A549 (cell line): ENCODE measurements around the gene LGALS14. TPM values are rescaled to one million over a fixed set of nuclear protein-coding genes. Genes with fewer than 3 reads are reported as not detected.
"Not testable (repeated sequence)": the region's sequence is repeated elsewhere in the genome, so short reads cannot be mapped to it uniquely, and the experiment has no call there.

Source experiments
- ATAC-seq, 2 experiments: fragments of 200-7000 bp in 1 of 2; fragments of >200 bp in 1 of 2; cut with Nextera tagmentation in 1 of 2; cut with Tn5 transposase in 1 of 2; 3 replicates each; pipeline versions ENCODE4 v1.8.0 to v1.9.1; 2018 to 2020; ENCODE audit warnings: mild to moderate bottlenecking in 1 of 2, moderate library complexity in 1 of 2
- CTCF ChIA-PET: fragments of 300-600 bp; sonication (Branson Sonifier 250); formaldehyde crosslinking; extraction: SDS; loops from one replicate; lab custom pipeline; 2021; ENCODE audit warnings: antibody characterized with exemption, inconsistent platforms; lab: Yijun Ruan, JAX
- POLR2A ChIA-PET: fragments of 350-600 bp; formaldehyde crosslinking; extraction: SDS; loops from one replicate; lab custom pipeline; 2021; ENCODE audit warnings: antibody characterized with exemption, inconsistent platforms; lab: Yijun Ruan, JAX
- DNase-seq, 2 experiments: peaks; one replicate each; pipeline versions ENCODE4 v3.0.0 to v3.0.0-alpha.2; 2011 to 2016; ENCODE audit warnings: low read depth in 1 of 2, low spot score in 1 of 2
- FAIRE-seq: peaks from 2 replicates; lab custom pipeline; 2011; peaks lifted over from hg19 to GRCh38; lab: Jason Lieb, UNC
- H3K27ac ChIP-seq, 2 experiments: fragments of >200 bp; sonication (Bioruptor Twin); formaldehyde crosslinking; 3 replicates each; pipeline ENCODE4 v1.5.1; 2016 to 2017
- H3K4me1 ChIP-seq: fragments of >200 bp; sonication (Bioruptor Twin); formaldehyde crosslinking; 3 replicates; pipeline ENCODE4 v1.6.1; 2016
- H3K4me2 ChIP-seq: fragments of >200 bp; sonication (Bioruptor Twin); formaldehyde crosslinking; 3 replicates; pipeline ENCODE4 v1.6.1; 2016
- H3K4me3 ChIP-seq: fragments of >200 bp; sonication (Bioruptor Twin); formaldehyde crosslinking; 3 replicates; pipeline ENCODE4 v1.5.1; 2016
- H3K9me3 ChIP-seq: fragments of >200 bp; sonication (Bioruptor Twin); formaldehyde crosslinking; 3 replicates; pipeline ENCODE4 v1.6.1; 2016
- ATOH8 ChIP-seq: fragments of 250-450 bp; sonication (Bioruptor Pico); IDR thresholded peaks from 2 replicates; pipeline ENCODE4 v1.5.0; 2020; ENCODE audit warnings: low read depth, mild to moderate bottlenecking, moderate library complexity
- BCL3 ChIP-seq: fragments of >200 bp; sonication (Bioruptor Twin); formaldehyde crosslinking; IDR thresholded peaks from 3 replicates; pipeline ENCODE4 v1.6.1; 2016
- CEBPB ChIP-seq, 2 experiments: fragments of >200 bp in 1 of 2; sonication (Bioruptor Twin) in 1 of 2; formaldehyde crosslinking in 1 of 2; IDR thresholded peaks; 2 replicates each; pipeline ENCODE4 v1.6.1; 2012 to 2016
- CTCF ChIP-seq: fragments of >200 bp; sonication (Bioruptor Twin); formaldehyde crosslinking; IDR thresholded peaks from 3 replicates; pipeline ENCODE4 v1.5.1; 2016
- ELK1 ChIP-seq: fragments of 150-350 bp; IDR thresholded peaks from 2 replicates; pipeline ENCODE4 v1.6.1; 2014; ENCODE audit warnings: low read depth, mild to moderate bottlenecking, low read length
- EP300 ChIP-seq, 2 experiments: fragments of >200 bp; sonication (Bioruptor Twin); formaldehyde crosslinking; IDR thresholded peaks; 2 replicates in 1 of 2; 3 replicates in 1 of 2; pipeline ENCODE4 v1.6.1; 2016 to 2017
- HOXA7 ChIP-seq: fragments of 250-450 bp; sonication (Bioruptor Pico); IDR thresholded peaks from 2 replicates; pipeline ENCODE4 v1.5.0; 2020; ENCODE audit warnings: mild to moderate bottlenecking, moderate library complexity
- KDM5A ChIP-seq: fragments of 200-600 bp; sonication (generic); IDR thresholded peaks from 2 replicates; pipeline ENCODE4 v1.6.1; 2016; ENCODE audit warnings: antibody characterized with exemption, mild to moderate bottlenecking
- MAFK ChIP-seq: fragments of 450-650 bp; IDR thresholded peaks from 2 replicates; pipeline ENCODE4 v1.6.1; 2014; ENCODE audit not compliant: partially characterized antibody
- POLR2A ChIP-seq: IDR thresholded peaks from 2 replicates; pipeline ENCODE4 v1.6.1; 2012; ENCODE audit warnings: mild to moderate bottlenecking, low read length
- RAD21 ChIP-seq, 2 experiments: fragments of >200 bp in 1 of 2; sonication (Bioruptor Twin) in 1 of 2; formaldehyde crosslinking in 1 of 2; IDR thresholded peaks in 1 of 2; conservative IDR thresholded peaks in 1 of 2; 2 replicates in 1 of 2; 3 replicates in 1 of 2; pipeline ENCODE4 v1.6.1; 2012 to 2018; ENCODE audit warnings: inconsistent platforms in 1 of 2
- SMC3 ChIP-seq: fragments of >200 bp; sonication (Bioruptor Twin); formaldehyde crosslinking; IDR thresholded peaks from 3 replicates; pipeline ENCODE4 v1.6.1; 2018; ENCODE audit warnings: inconsistent platforms
- TP53 ChIP-seq: fragments of 250-450 bp; sonication (Bioruptor Pico); IDR thresholded peaks from 2 replicates; pipeline ENCODE4 v1.5.0; 2021; ENCODE audit warnings: mild to moderate bottlenecking, moderate library complexity
- ZSCAN20 ChIP-seq: fragments of 250-450 bp; sonication (Bioruptor Pico); IDR thresholded peaks from 2 replicates; pipeline ENCODE4 v1.8.0; 2022; ENCODE audit warnings: mild to moderate bottlenecking, moderate library complexity
- WGBS: methylation state at CpG from one replicate; pipeline ENCODE4 v1.1.6; 2017; ENCODE audit errors: missing lambda C conversion rate; 5-methylcytosine and 5-hydroxymethylcytosine counted together
- polyA plus RNA-seq, 4 experiments: library from polyadenylated mRNA; depleted of rRNA in 3 of 4; stranded (reverse); fragments of >200 nt; fragmentation: RNase III in 1 of 4; extraction: RNeasy Plus Mini Kit Qiagen cat#74134 plus additional on column Dnase treatment in 1 of 4; gene quantifications; 2 replicates in 3 of 4; 3 replicates in 1 of 4; pipeline ENCODE4 v1.2.3, GENCODE V29; 2011 to 2017
- TF ChIP-seq, protein P1 (sequence below): IDR thresholded peaks from 2 replicates; pipeline ENCODE4 v1.6.1; 2012
- TF ChIP-seq, protein P2 (sequence below): fragments of 250-450 bp; sonication (Bioruptor Pico); IDR thresholded peaks from 2 replicates; pipeline ENCODE4 v1.5.0; 2021; ENCODE audit warnings: mild to moderate bottlenecking, moderate library complexity, borderline replicate concordance

The LGALS14 gene
- polyA plus RNA-seq, 2 of the 4 experiments (the other 2 are of a cell fraction) = not detected

DNA sequence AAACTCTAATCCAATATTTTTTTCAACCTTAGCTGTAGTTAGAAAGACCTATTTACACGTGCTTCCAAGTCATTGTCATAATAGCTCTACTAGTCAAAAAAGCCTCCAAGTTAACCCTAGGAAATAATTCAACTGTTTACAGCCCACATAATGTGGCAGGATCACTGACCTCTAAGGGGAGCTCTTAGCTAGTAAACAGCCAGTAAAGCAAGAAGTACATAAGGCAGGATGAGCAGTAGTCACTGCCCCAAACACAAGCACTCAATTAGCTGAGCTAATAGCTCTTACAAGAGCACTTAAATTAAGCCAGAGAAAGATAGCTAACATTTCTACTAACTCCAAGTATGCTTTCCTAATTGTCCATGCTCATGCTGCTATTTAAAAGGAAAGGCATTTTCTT lies 30.4 kb upstream of the LGALS14 start:
- H3K4me3 ChIP-seq, H3K4me2 ChIP-seq, H3K27ac ChIP-seq, H3K4me1 ChIP-seq, H3K9me3 ChIP-seq: not testable (repeated sequence)
- ATAC-seq (peak in 1 of 2 experiments; percentile 26; a peak in 1 of 6 replicates), DNase-seq (peak in 1 of 2 experiments; percentile 49), FAIRE-seq (peak; percentile 99)
- 3% methylated on average over 1 of the region's 1 CpG for WGBS
- ChIA-PET POLR2A (interaction anchor here (0.9 to 2.9 kb wide), 2 partner anchors 122 to 238 kb away, joined by 3 to 11 read pairs; partner anchors contain the start of gene RPS16), CTCF (interaction anchor here (0.6 to 9.4 kb wide), 28 partner anchors 9 to 535 kb away, joined by 3 to 585 read pairs (median 6); partner anchors contain the start of genes DLL3, EID2, EID2B and LGALS16)
- TF ChIP-seq CTCF (peak; percentile 51), RAD21 (conservative IDR thresholded peaks at IDR 0.05 in 1 of 2, IDR thresholded peaks at IDR 0.05 in 1 of 2) (peak; percentile 61 to 71), SMC3 (peak; percentile 38; the same call in 1 of the 3 replicates)

- TF ChIP-seq MAFK (peak; percentile 45), ATOH8 (CRISPR knock-in tag) (no peak)
- H3K4me1 ChIP-seq = peaks cover 10% of the 10 kb centered on the region; the same call in 1 of the 3 replicates
- peak in 1 of 2 experiments; percentile 37 for DNase-seq
- no peak for ATAC-seq
- no peak for FAIRE-seq
- H3K27ac ChIP-seq = no peak overlapping the region
- ChIA-PET POLR2A (interaction anchor here (0.6 kb wide), 1 partner anchor 231 kb away, joined by 6 read pairs; the partner anchor contains the start of gene SUPT5H), CTCF (interaction anchor here (0.6 to 9.4 kb wide), 8 partner anchors 12 to 235 kb away, joined by 3 to 585 read pairs (median 30); partner anchors contain the start of genes EID2 and EID2B)
- WGBS = 30% methylated on average over 3 of the region's 3 CpGs
- H3K9me3 ChIP-seq = no peaks in the 10 kb centered on the region
- H3K4me2 ChIP-seq = no peak overlapping the region
- H3K4me3 ChIP-seq = no peak overlapping the region
Measured at GRCh38 chr19:39676004-39676403, 28.3 kb upstream of the LGALS14 start.

GRCh38 chr19:39677961-39678889 lies 26.1 kb upstream of the LGALS14 start:
- Histone ChIP-seq H3K9me3 (no peaks in the 10 kb centered on the region), H3K27ac (no peak overlapping the region), H3K4me2 (peak overlapping the region; percentile 31; the same call in 1 of the 3 replicates), H3K4me3 (no peak overlapping the region), H3K4me1 (peaks cover 10% of the 10 kb centered on the region; the same call in 1 of the 3 replicates)
- DNase-seq = peak in 1 of 2 experiments; percentile 28
- ATAC-seq = peak in 1 of 2 experiments; percentile 38; a peak in 3 of 6 replicates
- CTCF ChIA-PET = interaction anchor here (0.6 to 9.4 kb wide), 7 partner anchors 16 to 703 kb away, joined by 3 to 585 read pairs (median 3); partner anchors contain the start of genes EID2 and PSMC4
- FAIRE-seq = peak; percentile 43
- TF ChIP-seq POLR2A (no peak), ZSCAN20 (CRISPR knock-in tag) (no peak), HOXA7 (CRISPR knock-in tag) (no peak), KDM5A (no peak), BCL3 (no peak), CEBPB (IDR thresholded peaks at IDR 0.05) (no peak), EP300 (IDR thresholded peaks at IDR 0.05) (no peak), ELK1 (no peak), TP53 (CRISPR knock-in tag) (no peak)
- TF ChIP-seq, protein P1, sequence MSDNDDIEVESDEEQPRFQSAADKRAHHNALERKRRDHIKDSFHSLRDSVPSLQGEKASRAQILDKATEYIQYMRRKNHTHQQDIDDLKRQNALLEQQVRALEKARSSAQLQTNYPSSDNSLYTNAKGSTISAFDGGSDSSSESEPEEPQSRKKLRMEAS = no peak
- TF ChIP-seq, protein P2, sequence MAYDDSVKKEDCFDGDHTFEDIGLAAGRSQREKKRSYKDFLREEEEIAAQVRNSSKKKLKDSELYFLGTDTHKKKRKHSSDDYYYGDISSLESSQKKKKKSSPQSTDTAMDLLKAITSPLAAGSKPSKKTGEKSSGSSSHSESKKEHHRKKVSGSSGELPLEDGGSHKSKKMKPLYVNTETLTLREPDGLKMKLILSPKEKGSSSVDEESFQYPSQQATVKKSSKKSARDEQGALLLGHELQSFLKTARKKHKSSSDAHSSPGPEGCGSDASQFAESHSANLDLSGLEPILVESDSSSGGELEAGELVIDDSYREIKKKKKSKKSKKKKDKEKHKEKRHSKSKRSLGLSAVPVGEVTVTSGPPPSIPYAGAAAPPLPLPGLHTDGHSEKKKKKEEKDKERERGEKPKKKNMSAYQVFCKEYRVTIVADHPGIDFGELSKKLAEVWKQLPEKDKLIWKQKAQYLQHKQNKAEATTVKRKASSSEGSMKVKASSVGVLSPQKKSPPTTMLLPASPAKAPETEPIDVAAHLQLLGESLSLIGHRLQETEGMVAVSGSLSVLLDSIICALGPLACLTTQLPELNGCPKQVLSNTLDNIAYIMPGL (CRISPR knock-in tag) = no peak
- TF ChIP-seq, all 56 proteins: peak for 0
- 69% methylated on average over 10 of the region's 10 CpGs for WGBS
- POLR2A ChIA-PET = interaction anchor here (1.2 kb wide), 1 partner anchor 242 kb away, joined by 4 read pairs; the partner anchor contains the start of gene RPS16
